Activated CD8-positive, alpha-beta T cell treated with anti-CD3 and anti-CD28 coated beads for 36 hours (primary cell): ENCODE measurements around the gene INPP4B. TPM values are rescaled to one million over a fixed set of nuclear protein-coding genes. Genes with fewer than 3 reads are reported as not detected.

Experiments
- ATAC-seq: fragments of 200-7000 bp; cut with Tn5 transposase; one replicate; pipeline ENCODE4 v1.10.0; 2021; ENCODE audit warnings: mild to moderate bottlenecking, moderate library complexity
- CTCF ChIA-PET: fragments of 350-600 bp; sonication (Branson Sonifier 250); formaldehyde crosslinking; loops from one replicate; lab custom pipeline; 2021; ENCODE audit warnings: antibody characterized with exemption; lab: Charles Lee
- POLR2A ChIA-PET: fragments of 350-600 bp; sonication (Branson Sonifier 250); formaldehyde crosslinking; loops from one replicate; lab custom pipeline; 2021; ENCODE audit warnings: antibody characterized with exemption; lab: Charles Lee
- DNase-seq: peaks from one replicate; pipeline ENCODE4 v3.0.0-alpha.2; 2020
- H3K27ac Mint-ChIP-seq: one replicate; pipeline ENCODE4 v1.8.0; 2021; ENCODE audit warnings: mild to moderate bottlenecking, mixed read lengths
- H3K27me3 Mint-ChIP-seq: one replicate; pipeline ENCODE4 v1.8.0; 2021; ENCODE audit warnings: mixed read lengths
- H3K36me3 Mint-ChIP-seq: one replicate; pipeline ENCODE4 v1.8.0; 2021; ENCODE audit warnings: low read depth, mixed read lengths
- H3K4me1 Mint-ChIP-seq: one replicate; pipeline ENCODE4 v1.8.0; 2021; ENCODE audit warnings: low read depth, mixed read lengths
- H3K4me3 Mint-ChIP-seq: one replicate; pipeline ENCODE4 v1.8.0; 2021; ENCODE audit warnings: mild to moderate bottlenecking, moderate library complexity, mixed read lengths
- H3K9me3 Mint-ChIP-seq: one replicate; pipeline ENCODE4 v1.8.0; 2021; ENCODE audit warnings: mixed read lengths
- intact Hi-C: fragments of 100-400 bp; cut with micrococcal nuclease; formaldehyde crosslinking; loops from one replicate; pipeline ENCODE4 v1.10.0; 2022
- total RNA-seq, 2 experiments: library from RNA; stranded (reverse); gene quantifications; one replicate each; pipeline ENCODE4 v1.2.3, GENCODE V29; 2021
- TF ChIP-seq, protein P1 (sequence below): fragments of 200-600 bp; IDR thresholded peaks from one replicate; pipeline ENCODE4 v1.8.0; 2022; ENCODE audit warnings: antibody characterized with exemption, mild to moderate bottlenecking

Gene INPP4B
- total RNA-seq, 2 experiments from 2014 or later: 46.1 to 46.9 TPM

- H3K9me3 Mint-ChIP-seq: no peaks in the 10 kb centered on the region
- TF ChIP-seq, protein P1, sequence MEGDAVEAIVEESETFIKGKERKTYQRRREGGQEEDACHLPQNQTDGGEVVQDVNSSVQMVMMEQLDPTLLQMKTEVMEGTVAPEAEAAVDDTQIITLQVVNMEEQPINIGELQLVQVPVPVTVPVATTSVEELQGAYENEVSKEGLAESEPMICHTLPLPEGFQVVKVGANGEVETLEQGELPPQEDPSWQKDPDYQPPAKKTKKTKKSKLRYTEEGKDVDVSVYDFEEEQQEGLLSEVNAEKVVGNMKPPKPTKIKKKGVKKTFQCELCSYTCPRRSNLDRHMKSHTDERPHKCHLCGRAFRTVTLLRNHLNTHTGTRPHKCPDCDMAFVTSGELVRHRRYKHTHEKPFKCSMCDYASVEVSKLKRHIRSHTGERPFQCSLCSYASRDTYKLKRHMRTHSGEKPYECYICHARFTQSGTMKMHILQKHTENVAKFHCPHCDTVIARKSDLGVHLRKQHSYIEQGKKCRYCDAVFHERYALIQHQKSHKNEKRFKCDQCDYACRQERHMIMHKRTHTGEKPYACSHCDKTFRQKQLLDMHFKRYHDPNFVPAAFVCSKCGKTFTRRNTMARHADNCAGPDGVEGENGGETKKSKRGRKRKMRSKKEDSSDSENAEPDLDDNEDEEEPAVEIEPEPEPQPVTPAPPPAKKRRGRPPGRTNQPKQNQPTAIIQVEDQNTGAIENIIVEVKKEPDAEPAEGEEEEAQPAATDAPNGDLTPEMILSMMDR: no peak
- ATAC-seq (no peak), DNase-seq (no peak)
- H3K36me3 Mint-ChIP-seq: no peaks in the 10 kb centered on the region
- peaks cover 25% of the 10 kb centered on the region for H3K4me1 Mint-ChIP-seq
- no peaks in the 10 kb centered on the region for H3K27me3 Mint-ChIP-seq
- intact Hi-C loops: no loop called here
- H3K4me3 Mint-ChIP-seq: no peak overlapping the region
- ChIA-PET POLR2A (no interaction called here), CTCF (no interaction called here)
- peak overlapping the region; percentile 23 for H3K27ac Mint-ChIP-seq
These were observed 715.4 kb downstream of the INPP4B start for GRCh38 chr4:142130666-142131065.

GRCh38 chr4:142129931-142130330 lies 716.2 kb downstream of the INPP4B start:
- H3K27ac Mint-ChIP-seq: peak overlapping the region; percentile 23
- CTCF ChIA-PET: no interaction called here

DNA sequence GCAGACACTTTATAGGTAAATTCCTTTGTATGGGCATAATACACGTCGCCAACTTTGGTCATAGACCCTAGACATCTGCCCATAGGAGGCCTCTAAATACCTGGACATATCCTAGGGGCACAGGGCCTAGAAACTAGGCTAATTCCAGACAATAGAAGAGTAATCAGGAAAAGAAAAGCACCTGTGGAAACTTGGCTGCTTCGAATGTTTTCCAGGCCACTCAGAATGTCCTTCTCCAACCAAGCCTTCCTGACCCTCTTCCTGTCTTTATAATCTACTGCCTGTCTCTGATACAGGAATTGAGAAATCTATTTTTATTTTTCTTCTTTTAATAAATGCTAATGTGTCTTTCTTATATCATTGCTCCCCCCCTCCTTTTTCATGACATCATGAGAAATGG lies 716.6 kb downstream of the INPP4B start:
- peak overlapping the region; percentile 27 for H3K27ac Mint-ChIP-seq
- H3K9me3 Mint-ChIP-seq: no peaks in the 10 kb centered on the region
- intact Hi-C loops: loop anchor here (5.0 to 10.0 kb wide), 4 partner anchors 305 to 598 kb away; no protein-coding TSS in a partner anchor
- TF ChIP-seq, protein P1: no peak
- DNase-seq: no peak
- no peak overlapping the region for H3K4me3 Mint-ChIP-seq
- CTCF ChIA-PET: interaction anchor here (1.6 kb wide), 1 partner anchor 591 kb away, joined by 8 read pairs; no protein-coding TSS in a partner anchor
- POLR2A ChIA-PET: no interaction called here
- peaks cover under 1% of the 10 kb centered on the region for H3K36me3 Mint-ChIP-seq
- H3K27me3 Mint-ChIP-seq: no peaks in the 10 kb centered on the region
- peaks cover 25% of the 10 kb centered on the region for H3K4me1 Mint-ChIP-seq
- no peak for ATAC-seq

More at GRCh38 chr4:142129931-142130330, 716.2 kb downstream of the INPP4B start:
- H3K4me3 Mint-ChIP-seq: no peak overlapping the region
- ATAC-seq (no peak), DNase-seq (no peak)
- TF ChIP-seq, protein P1: no peak
- intact Hi-C loops: loop anchor here (5.0 to 10.0 kb wide), 4 partner anchors 305 to 597 kb away; no protein-coding TSS in a partner anchor
- POLR2A ChIA-PET: no interaction called here
- no peaks in the 10 kb centered on the region for H3K27me3 Mint-ChIP-seq
- no peaks in the 10 kb centered on the region for H3K36me3 Mint-ChIP-seq
- peaks cover 25% of the 10 kb centered on the region for H3K4me1 Mint-ChIP-seq
- no peaks in the 10 kb centered on the region for H3K9me3 Mint-ChIP-seq

DNA sequence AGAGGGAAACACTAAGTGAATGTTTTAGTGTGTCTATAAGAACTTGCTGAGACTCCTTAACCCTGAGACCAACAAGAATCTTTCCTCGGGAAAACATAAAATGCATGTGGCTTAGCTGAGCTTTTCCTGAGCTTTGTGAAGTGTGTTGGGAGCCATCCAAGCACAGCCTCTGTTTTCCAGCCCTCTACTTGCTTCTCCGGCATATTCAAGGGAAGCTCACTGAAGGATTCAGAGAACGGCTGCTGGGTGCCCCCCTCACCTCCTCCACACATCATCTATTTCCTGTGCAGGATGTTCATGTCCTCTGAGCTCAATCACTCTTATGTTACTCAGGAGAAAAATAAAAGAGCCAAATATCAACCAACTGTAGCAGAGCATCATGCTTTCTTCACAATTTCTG lies 717.6 kb downstream of the INPP4B start:
- H3K9me3 Mint-ChIP-seq: no peaks in the 10 kb centered on the region
- DNase-seq (no peak), ATAC-seq (no peak)
- H3K4me1 Mint-ChIP-seq: peaks cover 25% of the 10 kb centered on the region
- CTCF ChIA-PET: interaction anchor here (1.2 to 1.6 kb wide), 3 partner anchors 225 to 695 kb away, joined by 3 to 8 read pairs (median 3); no protein-coding TSS in a partner anchor
- intact Hi-C loops: loop anchor here (5.0 to 10.0 kb wide), 4 partner anchors 306 to 599 kb away; no protein-coding TSS in a partner anchor
- no peaks in the 10 kb centered on the region for H3K27me3 Mint-ChIP-seq
- H3K27ac Mint-ChIP-seq: peak overlapping the region; percentile 35
- POLR2A ChIA-PET: no interaction called here
- no peak overlapping the region for H3K4me3 Mint-ChIP-seq
- H3K36me3 Mint-ChIP-seq: peaks cover 2% of the 10 kb centered on the region
- TF ChIP-seq, protein P1: no peak

DNA sequence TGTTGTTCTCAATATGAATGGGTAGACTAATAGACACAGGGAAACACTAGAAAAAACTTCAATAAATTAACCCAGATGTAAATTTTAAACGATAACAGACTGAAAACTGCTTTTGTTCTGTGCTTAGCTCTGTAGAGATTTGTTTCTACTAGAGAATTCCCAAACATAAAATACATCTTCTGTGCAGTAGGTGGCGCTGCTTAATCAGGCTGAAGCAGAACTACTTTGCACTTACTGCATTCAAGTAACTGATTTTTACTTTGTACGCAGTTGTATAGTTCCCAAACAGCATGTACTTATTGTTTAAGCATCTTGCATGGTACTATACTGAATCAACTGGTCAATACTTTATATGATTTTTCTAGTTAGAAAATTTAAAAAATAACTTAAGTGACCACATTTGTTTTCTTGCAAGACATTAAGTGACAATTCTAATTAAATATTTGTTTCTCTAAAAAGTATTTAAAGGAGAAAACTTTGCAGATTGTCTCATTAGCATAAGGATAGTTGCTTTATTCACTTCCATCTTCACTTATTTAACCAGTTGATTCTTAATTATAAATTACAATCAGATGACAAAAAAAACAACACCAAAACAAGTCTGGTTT lies 719.1 kb downstream of the INPP4B start:
- Mint-ChIP-seq H3K9me3 (no peaks in the 10 kb centered on the region), H3K27me3 (no peaks in the 10 kb centered on the region), H3K27ac (no peak overlapping the region), H3K4me3 (no peak overlapping the region), H3K4me1 (peaks cover 25% of the 10 kb centered on the region), H3K36me3 (peaks cover 9% of the 10 kb centered on the region)
- TF ChIP-seq, protein P1: peak; percentile 97
- intact Hi-C loops: loop anchor here (2.0 to 10.0 kb wide), 5 partner anchors 308 to 720 kb away; partner anchors contain the start of gene INPP4B
- ATAC-seq (peak; percentile 76), DNase-seq (peak; percentile 73)
- ChIA-PET CTCF (interaction anchor here (0.6 to 1.3 kb wide), 10 partner anchors 10 to 717 kb away, joined by 3 to 5 read pairs (median 3); no protein-coding TSS in a partner anchor), POLR2A (no interaction called here)
